DMS153 treated with DMSO at 0.1 percent for 48 hours (cell line): ENCODE measurements around the gene HP1BP3.
"Not testable (repeated sequence)": the region's sequence is repeated elsewhere in the genome, so short reads cannot be mapped to it uniquely, and the experiment has no call there.

Experiments
- DNase-seq: peaks from one replicate; lab custom pipeline; 2025; ENCODE audit not compliant: unreplicated experiment; lab: John Stamatoyannopoulos, UW

Gene HP1BP3

GRCh38 chr1:20787029-20787839, at the start of gene HP1BP3:
HP1BP3 (minus strand) TSS chr1:20787307; CDS start chr1:20780440, 6,867 bp downstream.
- DNase-seq, result peak; percentile 83

GRCh38 chr1:20836230-20836629, 49.1 kb upstream of the HP1BP3 start:
- DNase-seq, result no peak

- DNase-seq, result no peak
Measured at GRCh38 chr1:20834780-20835179, 47.7 kb upstream of the HP1BP3 start.

GRCh38 chr1:20834192-20834591, 47.1 kb upstream of the HP1BP3 start:
- no peak for DNase-seq

GRCh38 chr1:20830378-20830777, 43.3 kb upstream of the HP1BP3 start:
- no peak for DNase-seq

- no peak for DNase-seq
Measured at GRCh38 chr1:20829946-20830345, 42.8 kb upstream of the HP1BP3 start.

GRCh38 chr1:20829531-20829930, 42.4 kb upstream of the HP1BP3 start:
- DNase-seq, result no peak

GRCh38 chr1:20823845-20824244, 36.7 kb upstream of the HP1BP3 start:
- no peak for DNase-seq

- DNase-seq, result no peak
Measured at GRCh38 chr1:20821466-20821865, 34.4 kb upstream of the HP1BP3 start.

- no peak for DNase-seq
Measured at GRCh38 chr1:20819818-20820217, 32.7 kb upstream of the HP1BP3 start.

- no peak for DNase-seq
Measured at GRCh38 chr1:20814534-20814871, 27.4 kb upstream of the HP1BP3 start.

GRCh38 chr1:20811916-20812315, 24.8 kb upstream of the HP1BP3 start:
- no peak for DNase-seq

- no peak for DNase-seq
Measured at GRCh38 chr1:20793236-20793635, 6.1 kb upstream of the HP1BP3 start.

GRCh38 chr1:20792196-20792595, 5.1 kb upstream of the HP1BP3 start:
- no peak for DNase-seq

- no peak for DNase-seq
Measured at GRCh38 chr1:20790785-20791184, 3.7 kb upstream of the HP1BP3 start.

GRCh38 chr1:20789598-20789997, 2.5 kb upstream of the HP1BP3 start:
- not testable (repeated sequence) for DNase-seq

- DNase-seq, result peak; percentile 83
Measured at GRCh38 chr1:20787840-20788795, 1.0 kb upstream of the HP1BP3 start.

GRCh38 chr1:20786253-20787028, 666 bp downstream of the HP1BP3 start:
- peak; percentile 99 for DNase-seq

- DNase-seq, result no peak
Measured at GRCh38 chr1:20785907-20786252, 1.2 kb downstream of the HP1BP3 start.

- no peak for DNase-seq
Measured at GRCh38 chr1:20775700-20776099, 11.4 kb downstream of the HP1BP3 start.

GRCh38 chr1:20771780-20772179, 15.3 kb downstream of the HP1BP3 start:
- DNase-seq, result no peak
